ENCODE measurements around the gene C2orf80. TPM values are rescaled to one million over a fixed set of nuclear protein-coding genes. Genes with fewer than 3 reads are reported as not detected.

Gene C2orf80
- total and polyA plus RNA-seq, 2 donors (not counting 3 experiments of a cell fraction or from before 2014, with no cell fraction given), result not detected

- no peaks in the 10 kb centered on the region for H3K79me2 ChIP-seq (ENCODE audit: control insufficient read depth, insufficient read depth, low read length)
- dilution Hi-C loops (cut with MboI; ENCODE audit: extremely low pct_ligation_motif_present, low sequenced_read_pairs), result no loop called here
- H3K4me1 ChIP-seq (ENCODE audit: control insufficient read depth, extremely low read depth, insufficient read depth, low read length), result no peaks in the 10 kb centered on the region
- H3K27me3 ChIP-seq (ENCODE audit: control insufficient read depth in 2 of 2, insufficient read depth in 2 of 2, low read length in 2 of 2), result no peaks in the 10 kb centered on the region
- ChIA-PET CTCF (interaction anchor here (1.4 kb wide), 1 partner anchor 9 kb away, joined by 3 read pairs; no protein-coding TSS in a partner anchor), POLR2A (no interaction called here)
- FAIRE-seq (no peak), DNase-seq (ENCODE audit: low read depth, low spot score) (no peak)
- no peaks in the 10 kb centered on the region for H4K20me1 ChIP-seq (replicated peaks; ENCODE audit: control insufficient read depth, extremely low read depth, insufficient read depth, low read length)
- no peaks in the 10 kb centered on the region for H3K9me3 ChIP-seq (replicated peaks; ENCODE audit: control insufficient read depth, insufficient read depth, low read length)
- H3K4me3 ChIP-seq (replicated peaks in 1 of 3; ENCODE audit: insufficient read depth in 1 of 3, low read depth in 1 of 3, low read length in 3 of 3), result no peak overlapping the region
- H3K27ac ChIP-seq (ENCODE audit: insufficient read depth, low read depth, low read length), result no peak overlapping the region
- no peaks in the 10 kb centered on the region for H3K36me3 ChIP-seq (ENCODE audit: control insufficient read depth in 2 of 2, extremely low read depth in 1 of 2, insufficient read depth in 2 of 2, low read length in 2 of 2)
- H3K9ac ChIP-seq (replicated peaks; ENCODE audit: extremely low read depth, insufficient read depth, low read length), result no peak overlapping the region
- H3K9me1 ChIP-seq (replicated peaks; ENCODE audit: control insufficient read depth, extremely low read depth, insufficient read depth, low read length), result no peaks in the 10 kb centered on the region
- H3K4me2 ChIP-seq (ENCODE audit: insufficient read depth, low read length), result no peak overlapping the region
- no TSS peak for BruUV-seq (replicated peaks)
- TF ChIP-seq POLR2A (IDR thresholded peaks at IDR 0.05; ENCODE audit: low read depth, low read length) (no peak), MYC (IDR thresholded peaks at IDR 0.05; ENCODE audit: low read depth, low read length) (no peak), FOS (IDR thresholded peaks at IDR 0.05; ENCODE audit: borderline replicate concordance, insufficient read depth, low read length) (no peak), CTCF (IDR thresholded peaks at IDR 0.05; ENCODE audit: extremely low read depth in 1 of 2, insufficient read depth in 1 of 2, low read depth in 1 of 2, low read length in 2 of 2) (no peak), EZH2 (IDR thresholded peaks at IDR 0.05; ENCODE audit: borderline replicate concordance, low read depth, low read length, severe bottlenecking) (no peak), JUN (IDR thresholded peaks at IDR 0.05; ENCODE audit: borderline replicate concordance, insufficient read depth, insufficient read length, low read depth) (no peak), GATA2 (IDR thresholded peaks at IDR 0.05; ENCODE audit: insufficient read depth, insufficient read length, low read depth, low read length) (no peak), POLR2AphosphoS5 (IDR thresholded peaks at IDR 0.05; ENCODE audit: insufficient read depth, low read depth, low read length) (no peak)
- TF ChIP-seq, protein P1, sequence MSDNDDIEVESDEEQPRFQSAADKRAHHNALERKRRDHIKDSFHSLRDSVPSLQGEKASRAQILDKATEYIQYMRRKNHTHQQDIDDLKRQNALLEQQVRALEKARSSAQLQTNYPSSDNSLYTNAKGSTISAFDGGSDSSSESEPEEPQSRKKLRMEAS (IDR thresholded peaks at IDR 0.05; ENCODE audit: insufficient read depth, insufficient read length), result no peak
- H2AFZ ChIP-seq (ENCODE audit: low read depth, low read length), result no peak overlapping the region
- intact Hi-C loops (cut with micrococcal nuclease), result no loop called here
Measured at GRCh38 chr2:208147008-208147407, 42.8 kb downstream of the C2orf80 start.
